ENCODE measurements around the gene MYO16. TPM values are rescaled to one million over a fixed set of nuclear protein-coding genes. Genes with fewer than 3 reads are reported as not detected.

Gene MYO16
- total RNA-seq, 1 donor = not detected

GRCh38 chr13:108775597-108775996 is 146.2 kb downstream of the MYO16 start:
- Histone ChIP-seq H2AFZ (ENCODE audit: low read length) (no peak overlapping the region), H3K36me3 (ENCODE audit: insufficient read depth, low read length) (no peaks in the 10 kb centered on the region), H3K4me1 (ENCODE audit: insufficient read depth, low read length) (no peaks in the 10 kb centered on the region), H3K4me3 (ENCODE audit: insufficient read depth, low read length) (no peak overlapping the region), H3K9me3 (ENCODE audit: low read depth, low read length) (peaks cover 2% of the 10 kb centered on the region), H3K27me3 (ENCODE audit: insufficient read depth, low read length) (no peaks in the 10 kb centered on the region), H3K27ac (ENCODE audit: low read depth, low read length) (no peak overlapping the region), H3K79me2 (ENCODE audit: insufficient read depth, low read length) (no peaks in the 10 kb centered on the region), H4K20me1 (ENCODE audit: insufficient read depth, low read length) (no peaks in the 10 kb centered on the region), H3K4me2 (ENCODE audit: insufficient read depth, low read length) (no peak overlapping the region)
- no peak for DNase-seq (ENCODE audit: insufficient read length, low spot score, missing footprints)
- no peak for TF ChIP-seq CTCF (IDR thresholded peaks at IDR 0.05; ENCODE audit: extremely low read depth, low read depth, low read length)

DNA sequence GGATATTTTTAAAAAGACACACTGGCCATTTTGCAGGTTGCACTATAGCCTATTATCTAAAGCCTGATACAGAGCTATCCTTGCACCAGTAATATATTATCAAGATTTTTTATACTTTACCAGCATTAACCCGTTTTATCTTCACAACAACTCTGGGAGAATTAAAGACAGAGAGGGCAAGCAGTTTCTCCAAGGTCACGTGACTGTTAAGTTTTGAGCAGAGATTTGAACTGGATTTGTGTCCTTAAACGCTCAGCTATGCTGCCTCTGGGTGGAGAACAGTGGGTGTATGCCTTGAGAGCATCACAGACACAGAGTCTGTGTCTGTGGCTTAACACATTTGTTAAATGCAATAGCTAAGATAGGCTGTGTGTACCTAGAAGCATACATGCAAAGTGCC is 147.2 kb downstream of the MYO16 start:
- Histone ChIP-seq H3K9me3 (ENCODE audit: low read depth, low read length) (peaks cover 2% of the 10 kb centered on the region), H3K4me1 (ENCODE audit: insufficient read depth, low read length) (no peaks in the 10 kb centered on the region), H3K27me3 (ENCODE audit: insufficient read depth, low read length) (no peaks in the 10 kb centered on the region), H3K36me3 (ENCODE audit: insufficient read depth, low read length) (no peaks in the 10 kb centered on the region), H3K27ac (ENCODE audit: low read depth, low read length) (no peak overlapping the region), H4K20me1 (ENCODE audit: insufficient read depth, low read length) (no peaks in the 10 kb centered on the region), H3K79me2 (ENCODE audit: insufficient read depth, low read length) (no peaks in the 10 kb centered on the region), H2AFZ (ENCODE audit: low read length) (no peak overlapping the region), H3K4me3 (ENCODE audit: insufficient read depth, low read length) (no peak overlapping the region), H3K4me2 (ENCODE audit: insufficient read depth, low read length) (no peak overlapping the region)
- no peak for TF ChIP-seq CTCF (IDR thresholded peaks at IDR 0.05; ENCODE audit: extremely low read depth, low read depth, low read length)
- no peak for DNase-seq (ENCODE audit: insufficient read length, low spot score, missing footprints)

- Histone ChIP-seq H3K27ac (ENCODE audit: low read depth, low read length) (no peak overlapping the region), H3K36me3 (ENCODE audit: insufficient read depth, low read length) (no peaks in the 10 kb centered on the region), H3K27me3 (ENCODE audit: insufficient read depth, low read length) (no peaks in the 10 kb centered on the region), H3K4me2 (ENCODE audit: insufficient read depth, low read length) (no peak overlapping the region), H3K4me3 (ENCODE audit: insufficient read depth, low read length) (no peak overlapping the region), H3K9me3 (ENCODE audit: low read depth, low read length) (peaks cover 2% of the 10 kb centered on the region), H2AFZ (ENCODE audit: low read length) (no peak overlapping the region), H4K20me1 (ENCODE audit: insufficient read depth, low read length) (no peaks in the 10 kb centered on the region), H3K4me1 (ENCODE audit: insufficient read depth, low read length) (no peaks in the 10 kb centered on the region), H3K79me2 (ENCODE audit: insufficient read depth, low read length) (no peaks in the 10 kb centered on the region)
- no peak for TF ChIP-seq CTCF (IDR thresholded peaks at IDR 0.05; ENCODE audit: extremely low read depth, low read depth, low read length)
- no peak for DNase-seq (ENCODE audit: insufficient read length, low spot score, missing footprints)
Measured at GRCh38 chr13:108777421-108778420, 148.3 kb downstream of the MYO16 start.

GRCh38 chr13:108779308-108779707 is 149.9 kb downstream of the MYO16 start:
- H3K4me1 ChIP-seq (ENCODE audit: insufficient read depth, low read length) = no peaks in the 10 kb centered on the region
- TF ChIP-seq CTCF (IDR thresholded peaks at IDR 0.05; ENCODE audit: extremely low read depth, low read depth, low read length) = no peak
- no peak overlapping the region for H3K27ac ChIP-seq (ENCODE audit: low read depth, low read length)
- no peaks in the 10 kb centered on the region for H3K27me3 ChIP-seq (ENCODE audit: insufficient read depth, low read length)
- no peaks in the 10 kb centered on the region for H3K36me3 ChIP-seq (ENCODE audit: insufficient read depth, low read length)
- no peak overlapping the region for H2AFZ ChIP-seq (ENCODE audit: low read length)
- peaks cover 2% of the 10 kb centered on the region for H3K9me3 ChIP-seq (ENCODE audit: low read depth, low read length)
- no peak for DNase-seq (ENCODE audit: insufficient read length, low spot score, missing footprints)
- no peaks in the 10 kb centered on the region for H4K20me1 ChIP-seq (ENCODE audit: insufficient read depth, low read length)
- no peak overlapping the region for H3K4me3 ChIP-seq (ENCODE audit: insufficient read depth, low read length)
- H3K79me2 ChIP-seq (ENCODE audit: insufficient read depth, low read length) = no peaks in the 10 kb centered on the region
- H3K4me2 ChIP-seq (ENCODE audit: insufficient read depth, low read length) = no peak overlapping the region

Measured in osteoblast (primary cell).